Activated naive CD4-positive, alpha-beta T cell treated with anti-CD3 and anti-CD28 coated beads, Interleukin-2, amount 50 U/mL, for 72 hours (primary cell): ENCODE results near the gene LRP1B. TPM values are rescaled to one million over a fixed set of nuclear protein-coding genes. Genes with fewer than 3 reads are reported as not detected.

Source experiments
- ATAC-seq, 2 donors: fragments of 150-1000 bp; cut with Tn5 transposase; 2 replicates each; pipeline ENCODE4 v1.10.0; 2021; ENCODE audit warnings: mild to moderate bottlenecking in 2 of 2, moderate library complexity in 2 of 2
- DNase-seq, 2 donors: peaks; one replicate each; pipeline ENCODE4 v3.0.0; 2021 to 2022; ENCODE audit warnings: low spot score in 2 of 2
- H3K27ac Mint-ChIP-seq, 2 donors: one replicate each; pipeline ENCODE4 v1.8.0; 2022; ENCODE audit warnings: mild to moderate bottlenecking in 2 of 2, mixed read lengths in 2 of 2
- H3K36me3 Mint-ChIP-seq, 2 donors: one replicate each; pipeline ENCODE4 v1.8.0; 2022; ENCODE audit warnings: mixed read lengths in 2 of 2
- H3K9me3 Mint-ChIP-seq, 2 donors: one replicate each; pipeline ENCODE4 v1.8.0; 2022; ENCODE audit warnings: mixed read lengths in 2 of 2
- total RNA-seq, 2 donors: library from RNA; stranded (reverse); gene quantifications; one replicate each; pipeline ENCODE4 v1.2.3, GENCODE V29; 2022

The LRP1B gene
- total RNA-seq, 2 donors from 2014 or later: not detected

- peaks cover 10 to 11% of the 10 kb centered on the region in 2 donors for H3K9me3 Mint-ChIP-seq
- ATAC-seq (no peak), DNase-seq (no peak)
- H3K36me3 Mint-ChIP-seq: no peaks in the 10 kb centered on the region
- no peak overlapping the region for H3K27ac Mint-ChIP-seq
These were observed 100.1 kb downstream of the LRP1B start for GRCh38 chr2:142030735-142031134.

DNA sequence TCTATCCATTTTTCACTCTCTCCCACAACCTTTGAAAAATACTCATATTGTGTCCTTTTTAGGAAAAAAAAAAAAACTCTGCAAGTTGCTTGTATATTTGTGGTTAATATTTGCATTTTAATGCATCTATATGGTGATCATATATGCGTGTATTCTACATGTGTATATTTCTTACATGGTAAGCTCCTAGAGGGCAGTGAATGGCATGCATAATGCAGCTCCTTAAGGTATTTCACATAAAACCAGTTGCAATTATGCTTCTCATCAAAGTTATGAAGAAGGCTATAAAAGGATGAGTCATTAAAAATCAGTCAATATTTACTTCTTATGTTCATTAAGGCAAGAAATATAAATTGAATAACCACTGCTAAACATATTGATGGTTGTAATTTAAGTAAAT is 100.8 kb downstream of the LRP1B start:
- Mint-ChIP-seq H3K27ac (no peak overlapping the region), H3K36me3 (no peaks in the 10 kb centered on the region), H3K9me3 (peaks cover 9 to 11% of the 10 kb centered on the region in 2 donors)
- ATAC-seq (no peak), DNase-seq (no peak)

DNA sequence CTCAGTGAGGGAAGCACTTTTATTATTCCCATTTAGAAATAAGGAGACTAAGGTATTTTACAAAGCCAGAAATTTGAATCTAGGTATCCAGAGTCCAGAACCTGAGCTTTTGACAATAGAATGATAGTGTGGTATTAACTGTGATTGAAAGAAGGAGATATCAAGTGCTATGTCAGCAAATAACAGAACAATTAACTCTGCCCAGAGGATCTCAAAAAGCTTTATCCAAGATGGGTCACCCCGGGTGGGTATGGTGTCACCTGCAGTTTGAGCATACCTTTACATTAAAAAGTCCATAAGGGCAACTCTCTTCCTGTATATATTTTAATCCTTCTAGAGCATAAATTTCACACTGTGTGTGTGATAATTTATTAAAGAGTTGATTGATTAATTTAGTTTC is 105.4 kb downstream of the LRP1B start:
- H3K9me3 Mint-ChIP-seq: peaks cover 4% of the 10 kb centered on the region in 2 donors
- no peak for ATAC-seq
- no peak for DNase-seq
- H3K36me3 Mint-ChIP-seq: no peaks in the 10 kb centered on the region
- H3K27ac Mint-ChIP-seq: no peak overlapping the region

DNA sequence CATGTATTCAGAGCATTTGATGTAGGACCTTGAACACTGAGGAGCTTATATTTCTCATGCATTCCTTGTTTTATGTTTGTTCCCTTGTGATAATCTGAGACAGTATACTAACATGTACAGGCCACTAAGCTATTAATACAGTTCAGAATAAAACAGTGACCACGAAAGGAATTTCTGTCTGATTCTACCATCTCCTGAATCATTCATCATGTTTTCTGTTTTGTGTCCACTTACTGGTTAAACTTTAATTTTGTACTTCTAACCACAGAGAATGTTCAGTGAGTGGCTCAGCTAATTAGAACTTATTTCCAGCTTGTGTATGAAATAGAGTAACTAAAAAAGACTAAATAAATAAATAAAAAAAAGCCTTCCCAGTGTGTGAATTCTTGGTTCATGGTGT is 110.4 kb downstream of the LRP1B start:
- no peak for DNase-seq
- peaks cover 0 to 14% of the 10 kb centered on the region in 2 donors for H3K9me3 Mint-ChIP-seq
- ATAC-seq: no peak
- peaks cover 0 to 1% of the 10 kb centered on the region in 2 donors for H3K36me3 Mint-ChIP-seq
- no peak overlapping the region for H3K27ac Mint-ChIP-seq

- no peak for DNase-seq
- no peak for ATAC-seq
- Mint-ChIP-seq H3K36me3 (peaks cover 0 to 4% of the 10 kb centered on the region in 2 donors), H3K27ac (no peak overlapping the region), H3K9me3 (peaks cover 3 to 8% of the 10 kb centered on the region in 2 donors)
These were observed 116.3 kb downstream of the LRP1B start for GRCh38 chr2:142014536-142014935.

- Mint-ChIP-seq H3K36me3 (peaks cover 0 to 4% of the 10 kb centered on the region in 2 donors), H3K9me3 (peaks cover 7 to 18% of the 10 kb centered on the region in 2 donors), H3K27ac (no peak overlapping the region)
- DNase-seq (no peak), ATAC-seq (no peak)
These were observed 118.0 kb downstream of the LRP1B start for GRCh38 chr2:142012797-142013196.

- peaks cover 0 to 4% of the 10 kb centered on the region in 2 donors for H3K36me3 Mint-ChIP-seq
- DNase-seq (no peak), ATAC-seq (no peak)
- no peak overlapping the region for H3K27ac Mint-ChIP-seq
- H3K9me3 Mint-ChIP-seq: peaks cover 7 to 13% of the 10 kb centered on the region in 2 donors
These were observed 120.1 kb downstream of the LRP1B start for GRCh38 chr2:142010477-142011270.

GRCh38 chr2:142008135-142008744 is 122.6 kb downstream of the LRP1B start:
- DNase-seq (no peak), ATAC-seq (no peak)
- peaks cover 7 to 13% of the 10 kb centered on the region in 2 donors for H3K9me3 Mint-ChIP-seq
- no peak overlapping the region for H3K27ac Mint-ChIP-seq
- no peaks in the 10 kb centered on the region for H3K36me3 Mint-ChIP-seq

GRCh38 chr2:141994066-141994465 is 136.8 kb downstream of the LRP1B start:
- ATAC-seq (no peak), DNase-seq (no peak)
- Mint-ChIP-seq H3K27ac (no peak overlapping the region), H3K36me3 (no peaks in the 10 kb centered on the region), H3K9me3 (peaks cover 4 to 5% of the 10 kb centered on the region in 2 donors)

DNA sequence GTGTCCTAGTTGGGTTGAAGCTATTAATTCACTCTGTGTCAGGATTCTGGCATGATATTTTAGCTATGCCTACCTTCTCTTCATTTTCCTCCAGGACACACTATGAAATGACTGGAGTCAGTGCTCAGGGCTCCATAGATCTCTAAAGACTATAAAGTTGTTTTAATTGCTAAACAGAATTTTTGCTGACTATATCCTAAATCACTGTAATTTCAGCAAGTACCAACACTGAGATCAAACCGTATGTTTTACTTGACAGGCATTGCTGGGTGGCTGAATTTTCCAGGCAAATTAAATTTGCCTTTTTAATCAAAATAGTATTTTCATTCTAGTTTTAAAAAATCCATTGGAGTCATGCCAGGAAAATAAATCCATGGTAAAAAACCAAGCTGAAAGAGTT is 138.1 kb downstream of the LRP1B start:
- no peak for DNase-seq
- no peaks in the 10 kb centered on the region for H3K36me3 Mint-ChIP-seq
- no peak for ATAC-seq
- peaks cover 4 to 5% of the 10 kb centered on the region in 2 donors for H3K9me3 Mint-ChIP-seq
- H3K27ac Mint-ChIP-seq: no peak overlapping the region

- DNase-seq: no peak
- H3K9me3 Mint-ChIP-seq: peaks cover 10 to 12% of the 10 kb centered on the region in 2 donors
- ATAC-seq: no peak
- no peak overlapping the region for H3K27ac Mint-ChIP-seq
- H3K36me3 Mint-ChIP-seq: no peaks in the 10 kb centered on the region
These were observed 162.4 kb downstream of the LRP1B start for GRCh38 chr2:141968433-141968832.

DNA sequence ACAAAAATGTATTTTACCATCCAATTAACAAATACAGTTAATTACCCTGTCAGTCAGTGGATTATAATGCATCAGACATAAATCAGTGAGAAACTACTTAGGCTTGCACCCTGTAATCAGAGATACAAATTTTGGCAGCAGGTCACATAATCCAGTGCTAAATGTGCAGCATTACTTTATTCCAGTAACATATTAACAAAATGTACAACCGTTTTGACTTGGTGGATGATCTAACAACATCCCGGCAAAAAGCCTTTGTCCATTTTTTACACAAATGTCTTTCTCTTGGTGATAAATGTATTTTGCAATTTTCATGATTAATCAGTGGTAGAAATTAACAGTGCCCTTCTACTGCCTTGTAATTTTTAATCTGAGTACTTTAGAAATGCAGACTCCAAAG is 162.8 kb downstream of the LRP1B start:
- Mint-ChIP-seq H3K27ac (no peak overlapping the region), H3K9me3 (peaks cover 10 to 12% of the 10 kb centered on the region in 2 donors), H3K36me3 (no peaks in the 10 kb centered on the region)
- ATAC-seq: no peak
- no peak for DNase-seq

DNA sequence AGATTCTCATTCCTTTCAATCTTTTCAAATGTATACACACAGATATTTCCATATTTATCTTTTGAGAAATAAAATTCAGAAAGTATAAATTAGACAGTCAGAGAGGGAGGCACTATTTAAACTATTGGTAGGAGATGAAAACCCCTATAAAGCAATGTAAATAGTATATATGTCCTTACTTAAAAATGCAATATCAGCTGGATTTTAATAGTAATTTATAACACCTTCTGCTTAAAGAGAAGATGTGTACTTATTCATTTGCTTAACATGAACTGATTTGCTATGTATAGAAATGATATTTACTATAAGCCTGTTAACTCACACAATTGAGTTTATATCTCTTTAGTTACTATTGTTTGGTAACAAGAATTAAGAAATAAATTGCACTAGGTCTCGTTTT is 163.3 kb downstream of the LRP1B start:
- ATAC-seq (no peak), DNase-seq (no peak)
- no peak overlapping the region for H3K27ac Mint-ChIP-seq
- H3K9me3 Mint-ChIP-seq: peaks cover 10 to 12% of the 10 kb centered on the region in 2 donors
- H3K36me3 Mint-ChIP-seq: no peaks in the 10 kb centered on the region

DNA sequence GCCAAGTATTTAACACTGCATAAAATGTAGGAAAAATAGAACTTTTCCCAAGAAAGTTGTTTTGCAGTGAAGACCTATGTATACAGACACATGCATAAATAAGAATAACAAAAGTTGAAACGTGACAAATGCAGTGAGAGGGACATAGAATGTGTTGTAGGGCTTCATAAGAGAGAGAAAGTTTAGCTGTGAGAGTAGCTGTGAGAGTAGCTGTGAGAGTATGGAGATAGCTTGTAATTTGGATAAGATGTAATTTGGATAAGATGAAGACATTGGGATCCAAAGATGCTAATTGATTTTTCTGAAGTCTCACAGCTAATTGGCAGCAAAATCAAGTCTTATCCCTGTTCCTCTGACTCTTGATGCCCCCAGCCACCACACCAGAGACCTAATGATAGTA is 170.9 kb downstream of the LRP1B start:
- H3K9me3 Mint-ChIP-seq: no peaks in the 10 kb centered on the region
- ATAC-seq (no peak), DNase-seq (no peak)
- no peaks in the 10 kb centered on the region for H3K36me3 Mint-ChIP-seq
- H3K27ac Mint-ChIP-seq: no peak overlapping the region

- H3K36me3 Mint-ChIP-seq: no peaks in the 10 kb centered on the region
- DNase-seq: no peak
- ATAC-seq: no peak
- H3K9me3 Mint-ChIP-seq: peaks cover 0 to 5% of the 10 kb centered on the region in 2 donors
- H3K27ac Mint-ChIP-seq: no peak overlapping the region
These were observed 171.8 kb downstream of the LRP1B start for GRCh38 chr2:141959016-141959415.

- Mint-ChIP-seq H3K36me3 (no peaks in the 10 kb centered on the region), H3K27ac (no peak overlapping the region), H3K9me3 (peaks cover 0 to 6% of the 10 kb centered on the region in 2 donors)
- no peak for ATAC-seq
- no peak for DNase-seq
These were observed 172.9 kb downstream of the LRP1B start for GRCh38 chr2:141957827-141958450.

DNA sequence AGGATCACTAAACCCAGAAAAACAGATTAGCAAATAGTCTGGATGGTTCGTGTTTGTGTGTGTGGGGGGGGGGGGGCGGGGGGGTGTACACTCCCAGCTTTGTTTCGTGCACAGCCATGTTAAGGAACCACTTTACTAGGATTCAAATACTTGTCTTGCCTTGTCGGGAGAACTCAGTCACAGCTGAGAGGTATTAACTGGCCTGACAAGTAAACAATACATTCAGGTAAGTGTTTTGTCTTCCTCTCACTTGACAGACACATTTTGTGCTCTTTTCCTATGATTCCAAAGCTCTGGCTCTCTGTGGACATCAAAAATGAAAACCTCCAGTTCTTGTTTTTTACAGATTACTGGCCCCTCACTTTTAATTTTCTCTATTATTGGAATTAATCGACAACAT is 173.5 kb downstream of the LRP1B start:
- Mint-ChIP-seq H3K36me3 (no peaks in the 10 kb centered on the region), H3K27ac (peak overlapping the region in 1 of 2 donors; percentile 60), H3K9me3 (peaks cover 0 to 6% of the 10 kb centered on the region in 2 donors)
- ATAC-seq (no peak), DNase-seq (no peak)
